HUES6 (cell line): ENCODE results near the gene MATR3.

Experiments
- H3K27ac ChIP-seq: 2 replicates; pipeline ENCODE4 v1.7.0; 2013; ENCODE audit warnings: low read depth, mild to moderate bottlenecking, low read length, inconsistent platforms
- H3K27me3 ChIP-seq: 2 replicates; pipeline ENCODE4 v1.6.1; 2013; ENCODE audit warnings: low read length; ENCODE audit not compliant: control insufficient read depth, insufficient read depth
- H3K36me3 ChIP-seq: 2 replicates; pipeline ENCODE4 v1.6.1; 2013; ENCODE audit warnings: low read length; ENCODE audit not compliant: control insufficient read depth, insufficient read depth
- H3K4me1 ChIP-seq: 2 replicates; pipeline ENCODE4 v1.6.1; 2013; ENCODE audit warnings: low read length; ENCODE audit not compliant: control insufficient read depth, insufficient read depth
- H3K4me3 ChIP-seq: 2 replicates; pipeline ENCODE4 v1.5.1; 2013; ENCODE audit warnings: low read depth, low read length
- H3K9ac ChIP-seq: one replicate; pipeline ENCODE4 v1.6.1; 2013; ENCODE audit warnings: mild to moderate bottlenecking, low read length
- H3K9me3 ChIP-seq: 2 replicates; pipeline ENCODE4 v1.6.1; 2013; ENCODE audit warnings: low read depth, low read length; ENCODE audit not compliant: control insufficient read depth, insufficient read depth

Gene MATR3

GRCh38 chr5:139285651-139286392 lies 7.7 kb upstream of the MATR3 start:
- H3K27ac ChIP-seq: no peak overlapping the region
- H3K4me1 ChIP-seq: peaks cover 4% of the 10 kb centered on the region; the same call in 1 of the 2 replicates
- H3K9ac ChIP-seq: no peak overlapping the region
- H3K27me3 ChIP-seq: no peaks in the 10 kb centered on the region
- H3K9me3 ChIP-seq: no peaks in the 10 kb centered on the region
- H3K36me3 ChIP-seq: peaks cover 57% of the 10 kb centered on the region
- H3K4me3 ChIP-seq: no peak overlapping the region

DNA sequence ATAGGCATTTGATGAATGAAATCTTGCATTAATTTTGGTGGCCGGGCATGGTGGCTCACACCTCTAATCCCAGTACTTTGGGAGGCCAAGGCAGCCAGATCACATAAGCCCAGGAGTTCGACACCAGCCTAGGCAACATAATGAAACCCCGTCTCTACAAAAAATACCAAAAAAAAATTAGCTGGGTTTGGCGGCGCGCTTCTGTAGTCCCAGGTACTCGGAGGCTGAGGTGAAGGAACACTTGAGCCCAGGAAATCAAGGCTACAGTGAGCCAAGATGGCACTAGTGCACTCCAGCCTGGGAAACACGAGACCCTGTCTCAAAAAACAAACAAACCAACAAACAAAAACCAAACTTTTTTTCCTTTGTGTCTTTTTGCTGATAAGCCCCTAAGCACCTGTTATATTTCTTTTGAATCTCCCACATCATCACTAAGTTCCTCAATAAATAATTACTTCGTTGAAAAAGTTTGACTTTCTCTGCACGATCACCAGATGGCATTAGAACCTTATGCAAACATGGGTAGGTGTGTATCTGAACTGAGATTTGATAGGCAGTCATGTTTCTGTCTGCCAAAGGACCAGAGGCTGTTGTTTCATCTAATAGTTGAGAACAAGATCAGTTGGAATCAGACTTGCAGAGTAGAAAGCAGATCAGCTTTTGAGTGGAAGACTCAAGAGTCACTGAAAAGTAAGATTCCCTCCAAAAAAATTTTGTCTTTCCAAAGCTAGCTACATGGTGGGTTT lies 5.5 kb upstream of the MATR3 start:
- no peak overlapping the region for H3K4me3 ChIP-seq
- no peaks in the 10 kb centered on the region for H3K27me3 ChIP-seq
- peaks cover 39% of the 10 kb centered on the region for H3K36me3 ChIP-seq
- no peaks in the 10 kb centered on the region for H3K9me3 ChIP-seq
- no peak overlapping the region for H3K27ac ChIP-seq
- H3K4me1 ChIP-seq: no peaks in the 10 kb centered on the region
- no peak overlapping the region for H3K9ac ChIP-seq

GRCh38 chr5:139291051-139291450 lies 2.5 kb upstream of the MATR3 start:
- no peak overlapping the region for H3K9ac ChIP-seq
- no peak overlapping the region for H3K27ac ChIP-seq
- no peaks in the 10 kb centered on the region for H3K9me3 ChIP-seq
- no peak overlapping the region for H3K4me3 ChIP-seq
- peaks cover 15% of the 10 kb centered on the region; the same call in 1 of the 2 replicates for H3K36me3 ChIP-seq
- no peaks in the 10 kb centered on the region for H3K27me3 ChIP-seq
- peaks cover 5% of the 10 kb centered on the region; the same call in 1 of the 2 replicates for H3K4me1 ChIP-seq

GRCh38 chr5:139293202-139293506 lies 386 bp upstream of the MATR3 start:
- Histone ChIP-seq H3K27ac (peak overlapping the region; percentile 60; the same call in 1 of the 2 replicates), H3K9ac (peak overlapping the region; percentile 96), H3K9me3 (no peaks in the 10 kb centered on the region), H3K36me3 (peaks cover 7% of the 10 kb centered on the region; the same call in 1 of the 2 replicates), H3K4me3 (peak overlapping the region; percentile 84), H3K4me1 (peaks cover 24% of the 10 kb centered on the region), H3K27me3 (no peaks in the 10 kb centered on the region)

DNA sequence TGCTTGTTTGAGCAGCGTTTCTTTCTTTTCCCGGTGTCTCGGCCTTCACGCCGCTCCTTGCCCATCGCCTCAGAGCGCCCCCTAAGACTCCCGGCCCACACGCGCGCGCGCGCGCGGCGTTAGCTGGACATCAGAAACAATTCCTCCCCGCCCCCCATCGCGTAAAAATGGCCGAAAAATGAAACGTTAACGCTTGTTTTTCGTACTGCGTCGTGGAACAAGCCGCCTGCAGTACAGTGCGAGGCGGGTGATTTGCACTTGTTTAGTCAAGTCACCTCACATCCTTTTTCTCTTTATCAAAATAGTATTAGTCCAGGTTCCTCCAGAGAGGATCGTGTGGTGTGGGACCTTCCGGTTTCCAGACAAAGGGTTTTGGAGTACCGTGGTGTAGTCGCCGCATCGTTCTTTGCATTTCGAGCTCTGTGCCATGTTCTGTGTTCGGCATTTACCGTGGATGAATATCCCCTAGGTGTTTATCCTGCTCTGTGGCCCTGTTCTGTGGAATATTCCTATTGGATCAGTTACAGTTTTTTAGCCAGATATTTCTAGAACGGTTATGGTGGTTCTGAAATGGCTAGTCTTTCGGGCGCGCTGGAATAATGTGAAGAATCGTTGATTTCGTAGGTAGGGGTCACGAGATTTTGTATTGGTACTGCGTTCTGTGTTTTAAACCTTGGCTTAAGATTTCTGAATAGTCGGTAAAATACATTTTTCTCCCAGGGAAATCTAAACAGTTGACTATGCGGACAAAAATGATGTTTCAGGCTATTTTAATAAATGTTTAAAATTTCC lies 1.0 kb downstream of the MATR3 start:
- Histone ChIP-seq H3K9ac (peak overlapping the region; percentile 96), H3K9me3 (no peaks in the 10 kb centered on the region), H3K4me1 (peaks cover 37% of the 10 kb centered on the region), H3K27ac (peak overlapping the region; percentile 100), H3K4me3 (peak overlapping the region; percentile 84), H3K36me3 (peaks cover 11% of the 10 kb centered on the region; the same call in 1 of the 2 replicates), H3K27me3 (no peaks in the 10 kb centered on the region)

GRCh38 chr5:139295346-139296057 lies 2.0 kb downstream of the MATR3 start:
- H3K9ac ChIP-seq: peak overlapping the region; percentile 96
- H3K36me3 ChIP-seq: peaks cover 11% of the 10 kb centered on the region; the same call in 1 of the 2 replicates
- H3K4me3 ChIP-seq: peak overlapping the region; percentile 84
- peaks cover 40% of the 10 kb centered on the region for H3K4me1 ChIP-seq
- no peaks in the 10 kb centered on the region for H3K27me3 ChIP-seq
- no peaks in the 10 kb centered on the region for H3K9me3 ChIP-seq
- H3K27ac ChIP-seq: peak overlapping the region; percentile 100

DNA sequence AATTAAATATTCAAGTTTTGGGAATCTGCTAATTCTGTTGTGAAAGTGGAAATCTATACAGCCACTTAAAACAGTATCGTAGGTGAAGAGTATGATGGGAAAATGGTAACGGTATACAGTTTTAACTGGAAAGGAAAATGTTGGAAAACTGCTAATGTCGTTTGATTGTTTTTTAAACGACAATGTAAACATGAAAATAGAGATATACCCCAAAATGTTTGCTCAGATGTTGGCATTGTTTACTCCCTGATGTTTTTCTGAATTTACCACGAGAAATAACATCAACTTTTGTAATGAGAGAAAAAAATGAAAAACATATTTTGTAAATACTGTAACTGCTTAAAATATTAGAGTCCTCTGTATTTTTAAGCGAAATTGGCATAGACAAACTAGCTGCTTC lies 2.7 kb downstream of the MATR3 start:
- peaks cover 40% of the 10 kb centered on the region for H3K4me1 ChIP-seq
- peak overlapping the region; percentile 84 for H3K4me3 ChIP-seq
- H3K36me3 ChIP-seq: peaks cover 5% of the 10 kb centered on the region; the same call in 1 of the 2 replicates
- H3K27ac ChIP-seq: no peak overlapping the region
- no peaks in the 10 kb centered on the region for H3K27me3 ChIP-seq
- no peaks in the 10 kb centered on the region for H3K9me3 ChIP-seq
- H3K9ac ChIP-seq: no peak overlapping the region

GRCh38 chr5:139296862-139297326 lies 3.4 kb downstream of the MATR3 start:
- H3K9ac ChIP-seq: no peak overlapping the region
- H3K27ac ChIP-seq: no peak overlapping the region
- no peaks in the 10 kb centered on the region for H3K27me3 ChIP-seq
- H3K4me3 ChIP-seq: peak overlapping the region; percentile 84
- H3K36me3 ChIP-seq: peaks cover 4% of the 10 kb centered on the region; the same call in 1 of the 2 replicates
- no peaks in the 10 kb centered on the region for H3K9me3 ChIP-seq
- peaks cover 45% of the 10 kb centered on the region for H3K4me1 ChIP-seq

- H3K4me3 ChIP-seq: peak overlapping the region; percentile 84; the same call in 1 of the 2 replicates
- H3K27ac ChIP-seq: no peak overlapping the region
- peaks cover 50% of the 10 kb centered on the region for H3K4me1 ChIP-seq
- H3K27me3 ChIP-seq: no peaks in the 10 kb centered on the region
- no peak overlapping the region for H3K9ac ChIP-seq
- no peaks in the 10 kb centered on the region for H3K9me3 ChIP-seq
- H3K36me3 ChIP-seq: peaks cover 4% of the 10 kb centered on the region; the same call in 1 of the 2 replicates
Observed at GRCh38 chr5:139297439-139298133, 4.0 kb downstream of the MATR3 start.

GRCh38 chr5:139298242-139298641 lies 4.7 kb downstream of the MATR3 start:
- no peak overlapping the region for H3K4me3 ChIP-seq
- H3K9ac ChIP-seq: no peak overlapping the region
- H3K9me3 ChIP-seq: no peaks in the 10 kb centered on the region
- peaks cover 4% of the 10 kb centered on the region; the same call in 1 of the 2 replicates for H3K36me3 ChIP-seq
- no peak overlapping the region for H3K27ac ChIP-seq
- peaks cover 55% of the 10 kb centered on the region for H3K4me1 ChIP-seq
- H3K27me3 ChIP-seq: no peaks in the 10 kb centered on the region
